Stimulated activated CD4-positive, alpha-beta T cell treated with anti-CD3 and anti-CD28 coated beads, Interleukin-2, amount 100 ng/mL, for 48 hours (primary cell): ENCODE results near the gene ARHGAP4.

ENCODE experiments used
- DNase-seq, 2 donors: peaks; one replicate each; pipeline ENCODE4 v3.0.0-alpha.2; 2020

ARHGAP4 gene

DNA sequence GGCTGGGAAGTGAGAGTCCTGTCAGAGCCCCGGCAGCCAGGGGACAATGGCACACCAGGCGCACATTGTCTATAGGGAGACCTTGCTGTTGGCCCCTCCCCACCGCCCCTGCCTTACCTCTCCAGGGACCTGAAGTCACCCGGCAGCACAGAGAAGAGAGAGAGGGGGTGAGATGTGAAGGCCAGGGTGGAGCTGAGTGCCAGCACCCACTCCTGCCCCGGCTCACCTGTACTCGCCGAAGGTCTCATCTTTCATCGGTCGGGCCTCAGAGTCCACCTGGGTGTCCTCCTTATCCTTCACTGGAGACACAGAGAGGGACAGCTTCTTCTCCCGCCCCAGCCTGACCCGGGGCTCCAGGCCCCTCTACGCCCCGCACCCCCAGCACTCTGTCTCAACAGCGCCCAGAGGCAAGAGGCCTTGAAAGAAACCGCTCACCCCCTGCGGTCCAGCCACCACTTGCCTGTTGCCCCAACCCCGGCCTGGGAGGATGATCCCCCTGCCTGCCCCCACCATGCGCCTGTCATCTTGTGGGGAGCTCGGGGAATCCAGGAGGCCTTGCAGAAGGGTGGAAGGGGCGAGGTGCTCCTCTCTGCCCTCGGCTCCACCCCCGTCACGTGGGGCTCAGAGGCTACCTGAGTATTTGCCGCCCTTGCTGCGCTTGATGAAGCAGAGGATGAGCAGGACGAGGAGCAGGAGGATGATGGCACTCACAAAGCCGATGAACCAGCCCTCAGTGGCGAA, 62.6 kb downstream of the ARHGAP4 start:
- no peak for DNase-seq

- no peak for DNase-seq
These were observed 63.5 kb downstream of the ARHGAP4 start for GRCh38 chrX:153862369-153863250.

- no peak for DNase-seq
These were observed 64.2 kb downstream of the ARHGAP4 start for GRCh38 chrX:153861733-153862310.

DNA sequence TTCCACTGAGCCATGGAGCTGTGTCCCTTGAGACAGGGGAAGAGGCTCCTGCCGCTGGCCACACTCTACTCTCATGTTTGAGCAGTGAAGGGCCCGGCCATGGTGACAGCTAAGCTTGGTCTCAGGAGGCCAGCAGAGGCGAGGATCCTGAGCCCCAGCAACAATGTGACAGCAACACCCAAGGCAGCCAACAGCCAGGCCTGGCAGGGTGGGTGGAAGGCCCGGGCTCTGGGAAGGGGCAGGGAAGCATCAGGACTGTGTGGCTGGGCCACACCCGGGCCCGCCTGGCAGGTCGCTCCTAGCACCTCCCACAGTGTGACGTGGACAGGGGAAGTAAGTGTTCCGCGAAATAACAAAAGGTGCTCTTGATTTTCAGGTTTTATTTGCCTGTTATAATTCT, 64.9 kb downstream of the ARHGAP4 start:
- no peak for DNase-seq
